HEK293 (cell line): ENCODE data around the gene FTH1.
A peak's percentile ranks its signal among the peaks of the same experiment; 100 is the strongest.
"Not testable (repeated sequence)": the region's sequence is repeated elsewhere in the genome, so short reads cannot be mapped to it uniquely, and the experiment has no call there.

ENCODE experiments used
- CTCF ChIA-PET: fragments of 350-600 bp; formaldehyde crosslinking; extraction: SDS; loops from one replicate; lab custom pipeline; 2021; ENCODE audit warnings: antibody characterized with exemption; lab: Yijun Ruan, JAX
- POLR2A ChIA-PET: fragments of 300-600 bp; formaldehyde crosslinking; extraction: SDS; loops from one replicate; lab custom pipeline; 2020; ENCODE audit warnings: antibody characterized with exemption, inconsistent platforms; lab: Yijun Ruan, JAX
- H3K27ac ChIP-seq: fragments of 200-500 bp; sonication (Bioruptor generic); 2 replicates; pipeline ENCODE4 v1.5.1; 2014; ENCODE audit warnings: low read depth, low read length, control low read depth, inconsistent platforms; ENCODE audit errors: extremely low read depth
- H3K36me3 ChIP-seq, 2 experiments: fragments of 200-500 bp in 1 of 2; sonication (Bioruptor generic) in 1 of 2; 1 replicate in 1 of 2; 2 replicates in 1 of 2; pipeline ENCODE4 v1.5.1; 2014 to 2017; ENCODE audit warnings: inconsistent platforms in 2 of 2, low read length in 2 of 2; ENCODE audit not compliant: control insufficient read depth in 2 of 2, insufficient read depth in 1 of 2
- H3K4me1 ChIP-seq: fragments of 200-500 bp; sonication (Bioruptor generic); 2 replicates; pipeline ENCODE4 v1.5.1; 2014; ENCODE audit warnings: mild to moderate bottlenecking, low read length, inconsistent platforms; ENCODE audit not compliant: control insufficient read depth, insufficient read depth
- H3K4me3 ChIP-seq: 2 replicates; pipeline ENCODE4 v1.5.1; 2011; ENCODE audit warnings: low read depth, mild to moderate bottlenecking, control low read depth, low read length, moderate library complexity
- H3K9me3 ChIP-seq: fragments of 200-500 bp; sonication (Bioruptor generic); 2 replicates; pipeline ENCODE4 v1.5.1; 2014; ENCODE audit warnings: low read depth, low read length, inconsistent platforms; ENCODE audit not compliant: control insufficient read depth, insufficient read depth
- EGR2 ChIP-seq: fragments of 450-650 bp; formaldehyde crosslinking; IDR thresholded peaks from 2 replicates; pipeline ENCODE4 v1.5.1; 2016; ENCODE audit warnings: low read depth, missing biosample characterization, missing genetic modification characterization
- HOXA7 ChIP-seq: sonication (generic); formaldehyde crosslinking; IDR thresholded peaks from 2 replicates; pipeline ENCODE4 v1.8.1; 2022; ENCODE audit warnings: missing genetic modification reagents, borderline replicate concordance
- HOXD13 ChIP-seq: sonication (generic); formaldehyde crosslinking; IDR thresholded peaks from 2 replicates; pipeline ENCODE4 v1.8.0; 2022; ENCODE audit warnings: missing genetic modification reagents, borderline replicate concordance
- KLF9 ChIP-seq: fragments of 450-650 bp; formaldehyde crosslinking; IDR thresholded peaks from 2 replicates; pipeline ENCODE4 v1.5.1; 2016; ENCODE audit warnings: missing biosample characterization, missing genetic modification characterization, low read depth
- OVOL3 ChIP-seq: fragments of 450-650 bp; formaldehyde crosslinking; IDR thresholded peaks from 2 replicates; pipeline ENCODE4 v1.5.1; 2016; ENCODE audit warnings: missing biosample characterization, missing genetic modification characterization
- SETDB1 ChIP-seq: IDR thresholded peaks from one replicate; pipeline ENCODE4 v1.6.1; 2017; ENCODE audit warnings: mild to moderate bottlenecking, low read length, moderate library complexity, mixed read lengths; ENCODE audit not compliant: insufficient read length
- ZFHX2 ChIP-seq: fragments of 450-650 bp; formaldehyde crosslinking; conservative IDR thresholded peaks from 2 replicates; pipeline ENCODE4 v1.5.1; 2016; ENCODE audit warnings: missing biosample characterization, missing genetic modification characterization
- ZNF121 ChIP-seq: fragments of 450-650 bp; formaldehyde crosslinking; IDR thresholded peaks from 2 replicates; pipeline ENCODE4 v1.5.1; 2016; ENCODE audit warnings: missing biosample characterization, missing genetic modification characterization
- ZNF19 ChIP-seq: fragments of 450-650 bp; formaldehyde crosslinking; IDR thresholded peaks from 2 replicates; pipeline ENCODE4; 2016; ENCODE audit warnings: missing biosample characterization, missing genetic modification characterization, low read depth
- ZNF24 ChIP-seq: fragments of 450-650 bp; formaldehyde crosslinking; IDR thresholded peaks from 2 replicates; pipeline ENCODE4 v1.5.1; 2016; ENCODE audit warnings: missing biosample characterization, missing genetic modification characterization
- ZNF426 ChIP-seq: fragments of 450-650 bp; formaldehyde crosslinking; IDR thresholded peaks from 2 replicates; pipeline ENCODE4 v1.5.1; 2017; ENCODE audit warnings: missing biosample characterization, missing genetic modification characterization, mild to moderate bottlenecking, inconsistent platforms, moderate library complexity
- ZNF514 ChIP-seq: fragments of 450-650 bp; formaldehyde crosslinking; IDR thresholded peaks from 2 replicates; pipeline ENCODE4 v1.5.1; 2016; ENCODE audit warnings: missing biosample characterization, missing genetic modification characterization
- ZNF701 ChIP-seq: fragments of 450-650 bp; formaldehyde crosslinking; IDR thresholded peaks from 2 replicates; pipeline ENCODE4 v1.5.1; 2016; ENCODE audit warnings: missing biosample characterization, missing genetic modification characterization
- TF ChIP-seq, protein P1 (sequence below): fragments of 450-650 bp; formaldehyde crosslinking; IDR thresholded peaks from 2 replicates; pipeline ENCODE4 v1.5.1; 2016; ENCODE audit warnings: missing biosample characterization, missing genetic modification characterization
- TF ChIP-seq, protein P2 (sequence below): fragments of 450-650 bp; formaldehyde crosslinking; IDR thresholded peaks from 2 replicates; pipeline ENCODE4 v1.5.1; 2017; ENCODE audit warnings: missing biosample characterization, missing genetic modification characterization
- TF ChIP-seq, protein P3 (sequence below): fragments of 450-650 bp; formaldehyde crosslinking; IDR thresholded peaks from 2 replicates; pipeline ENCODE4 v1.5.0; 2017; ENCODE audit warnings: missing biosample characterization, missing genetic modification characterization, borderline replicate concordance
- TF ChIP-seq, protein P4 (sequence below): fragments of 450-650 bp; formaldehyde crosslinking; IDR thresholded peaks from 2 replicates; pipeline ENCODE4 v1.5.1; 2017; ENCODE audit warnings: missing biosample characterization, missing genetic modification characterization

Gene FTH1

DNA sequence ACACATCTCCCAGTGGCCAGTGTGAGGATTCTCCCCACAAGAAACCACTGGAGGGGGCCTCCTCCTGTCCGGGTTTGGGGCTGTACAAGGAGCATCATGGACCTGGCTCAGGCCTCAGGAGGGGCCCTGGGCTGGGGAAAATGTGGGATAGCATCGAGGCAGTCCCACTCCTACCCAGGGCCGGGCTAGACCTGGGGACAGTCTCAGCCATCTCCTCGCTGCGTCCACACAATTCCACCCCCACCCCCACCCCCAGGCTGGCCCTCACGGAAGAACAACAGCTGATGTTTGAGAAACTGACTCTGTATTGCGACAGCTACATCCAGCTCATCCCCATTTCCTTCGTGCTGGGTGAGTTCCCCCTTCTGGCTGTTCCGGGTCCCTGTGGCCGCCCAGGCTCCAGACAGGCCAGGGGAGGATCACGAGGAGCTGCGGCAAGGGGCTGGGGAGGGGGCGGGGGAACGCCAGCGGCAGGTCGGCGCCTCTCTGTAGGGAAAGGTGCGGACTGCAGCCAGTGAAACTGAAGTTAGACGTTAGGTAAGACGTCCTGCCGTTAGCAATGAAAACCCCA, 12.5 kb downstream of the FTH1 start:
- TF ChIP-seq OVOL3 (tag by site-specific recombination) (no peak), KLF9 (tag by site-specific recombination) (no peak), ZNF701 (tag by site-specific recombination) (no peak), HOXD13 (no peak)
- H3K9me3 ChIP-seq: no peaks in the 10 kb centered on the region
- H3K27ac ChIP-seq: no peak overlapping the region
- no peaks in the 10 kb centered on the region for H3K36me3 ChIP-seq
- H3K4me3 ChIP-seq: no peak overlapping the region
- POLR2A ChIA-PET: interaction anchor here (0.6 to 0.7 kb wide), 2 partner anchors 236 to 350 kb away, joined by 4 read pairs; no protein-coding TSS in a partner anchor
- H3K4me1 ChIP-seq: no peaks in the 10 kb centered on the region; the same call in 1 of the 2 replicates
- CTCF ChIA-PET: interaction anchor here (0.7 kb wide), 2 partner anchors 22 to 127 kb away, joined by 3 to 4 read pairs; no protein-coding TSS in a partner anchor

DNA sequence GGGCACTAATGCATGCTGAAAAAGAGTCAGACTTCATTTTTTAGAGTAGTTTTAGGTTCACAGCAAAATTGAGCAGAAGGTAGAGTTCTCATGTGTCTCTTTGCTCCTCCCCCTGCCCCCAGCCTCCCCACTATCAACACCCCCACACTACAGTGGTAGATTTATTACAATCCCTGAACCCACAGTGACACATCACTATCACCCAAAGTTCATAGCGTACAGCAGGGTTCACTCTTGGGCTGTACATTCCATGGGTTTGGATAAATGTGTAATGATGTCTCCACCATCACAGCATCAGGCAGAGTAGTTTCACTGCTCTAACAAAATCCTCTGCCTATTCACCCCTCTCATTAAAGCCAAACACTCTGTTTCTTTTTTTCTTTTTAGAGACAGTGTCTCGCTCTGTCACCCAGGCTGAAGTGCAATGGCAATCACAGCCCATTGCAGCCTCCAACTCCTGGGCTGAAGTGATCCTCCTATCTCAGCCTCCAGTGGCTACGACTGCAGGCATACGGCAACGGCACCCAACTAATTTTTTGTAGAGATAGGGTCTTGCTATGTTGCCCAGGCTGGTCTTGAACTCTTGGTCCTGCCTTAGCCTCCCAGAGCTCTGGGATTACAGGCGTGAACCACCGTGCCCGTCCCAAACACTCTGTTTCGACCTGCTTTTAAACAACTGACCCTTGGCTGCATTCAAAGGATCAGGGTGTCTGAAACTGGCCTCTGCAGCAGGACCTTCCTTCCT, 13.2 kb downstream of the FTH1 start:
- CTCF ChIA-PET: interaction anchor here (0.7 kb wide), 2 partner anchors 23 to 128 kb away, joined by 3 to 4 read pairs; no protein-coding TSS in a partner anchor
- H3K9me3 ChIP-seq: no peaks in the 10 kb centered on the region
- no peak overlapping the region for H3K27ac ChIP-seq
- TF ChIP-seq ZFHX2 (tag by site-specific recombination) (peak; percentile 40; the same call in 1 of the 2 replicates), EGR2 (tag by site-specific recombination) (peak; percentile 40; the same call in 1 of the 2 replicates), ZNF426 (tag by site-specific recombination) (no peak), ZNF121 (tag by site-specific recombination) (peak; percentile 92)
- TF ChIP-seq, protein P1, sequence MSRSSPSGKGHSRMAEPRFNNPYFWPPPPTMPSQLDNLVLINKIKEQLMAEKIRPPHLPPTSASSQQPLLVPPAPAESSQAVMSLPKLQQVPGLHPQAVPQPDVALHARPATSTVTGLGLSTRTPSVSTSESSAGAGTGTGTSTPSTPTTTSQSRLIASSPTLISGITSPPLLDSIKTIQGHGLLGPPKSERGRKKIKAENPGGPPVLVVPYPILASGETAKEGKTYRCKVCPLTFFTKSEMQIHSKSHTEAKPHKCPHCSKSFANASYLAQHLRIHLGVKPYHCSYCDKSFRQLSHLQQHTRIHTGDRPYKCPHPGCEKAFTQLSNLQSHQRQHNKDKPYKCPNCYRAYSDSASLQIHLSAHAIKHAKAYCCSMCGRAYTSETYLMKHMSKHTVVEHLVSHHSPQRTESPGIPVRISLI (tag by site-specific recombination): no peak
- TF ChIP-seq, all 188 proteins: peak for 3
- H3K4me1 ChIP-seq: peaks cover under 1% of the 10 kb centered on the region; the same call in 1 of the 2 replicates
- H3K36me3 ChIP-seq: no peaks in the 10 kb centered on the region
- POLR2A ChIA-PET: no interaction called here
- no peak overlapping the region for H3K4me3 ChIP-seq

DNA sequence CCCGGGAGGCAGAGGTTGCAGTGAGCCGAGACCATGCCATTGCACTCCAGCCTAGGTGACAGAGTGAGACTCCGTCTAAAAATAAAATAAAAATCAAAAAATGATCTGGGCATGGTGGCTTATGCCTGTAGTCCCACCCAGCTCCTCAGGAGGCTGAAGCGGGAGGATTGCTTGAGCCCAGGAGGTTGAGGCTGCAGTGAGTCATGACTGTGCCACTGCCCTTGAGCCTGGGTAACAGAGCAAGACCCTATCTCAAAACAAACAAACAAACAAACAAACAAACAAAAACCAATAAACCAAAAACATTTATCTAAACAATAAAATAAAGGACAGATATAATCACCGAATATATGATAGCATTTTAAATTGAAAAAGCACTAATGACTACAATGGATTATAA, 13.8 kb downstream of the FTH1 start:
- H3K9me3 ChIP-seq, H3K4me3 ChIP-seq, POLR2A ChIA-PET, H3K27ac ChIP-seq, H3K4me1 ChIP-seq, H3K36me3 ChIP-seq: not testable (repeated sequence)
- CTCF ChIA-PET: interaction anchor here (2.0 kb wide), 1 partner anchor 128 kb away, joined by 7 read pairs; no protein-coding TSS in a partner anchor
- TF ChIP-seq, protein P2, sequence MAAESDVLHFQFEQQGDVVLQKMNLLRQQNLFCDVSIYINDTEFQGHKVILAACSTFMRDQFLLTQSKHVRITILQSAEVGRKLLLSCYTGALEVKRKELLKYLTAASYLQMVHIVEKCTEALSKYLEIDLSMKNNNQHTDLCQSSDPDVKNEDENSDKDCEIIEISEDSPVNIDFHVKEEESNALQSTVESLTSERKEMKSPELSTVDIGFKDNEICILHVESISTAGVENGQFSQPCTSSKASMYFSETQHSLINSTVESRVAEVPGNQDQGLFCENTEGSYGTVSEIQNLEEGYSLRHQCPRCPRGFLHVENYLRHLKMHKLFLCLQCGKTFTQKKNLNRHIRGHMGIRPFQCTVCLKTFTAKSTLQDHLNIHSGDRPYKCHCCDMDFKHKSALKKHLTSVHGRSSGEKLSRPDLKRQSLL: peak; percentile 50; the same call in 1 of the 2 replicates

DNA sequence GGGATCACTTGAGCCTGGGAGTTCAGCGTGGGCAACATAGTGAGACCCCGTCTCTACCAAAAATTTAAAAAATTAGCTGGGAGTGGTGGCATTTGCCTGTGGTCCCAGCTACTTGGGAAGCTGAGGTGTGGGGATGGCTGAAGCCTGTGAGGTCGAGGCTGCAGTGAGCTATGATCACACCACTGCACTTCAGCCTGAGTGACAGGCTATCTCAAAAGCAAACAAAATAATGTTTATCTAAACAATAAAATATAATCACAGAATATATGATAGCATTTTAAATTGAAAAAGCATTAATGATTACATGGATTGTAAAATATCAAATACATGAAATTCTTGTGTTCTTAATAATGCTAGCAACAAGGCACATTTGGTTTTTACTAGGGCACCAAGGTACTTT, 14.6 kb downstream of the FTH1 start:
- Histone ChIP-seq H3K27ac (no peak overlapping the region), H3K4me1 (peaks cover 3% of the 10 kb centered on the region; the same call in 1 of the 2 replicates), H3K9me3 (no peaks in the 10 kb centered on the region), H3K4me3 (no peak overlapping the region), H3K36me3 (no peaks in the 10 kb centered on the region)
- ChIA-PET POLR2A (no interaction called here), CTCF (interaction anchor here (2.0 kb wide), 1 partner anchor 129 kb away, joined by 7 read pairs; no protein-coding TSS in a partner anchor)
- TF ChIP-seq ZNF514 (tag by site-specific recombination): no peak
- TF ChIP-seq, protein P3, sequence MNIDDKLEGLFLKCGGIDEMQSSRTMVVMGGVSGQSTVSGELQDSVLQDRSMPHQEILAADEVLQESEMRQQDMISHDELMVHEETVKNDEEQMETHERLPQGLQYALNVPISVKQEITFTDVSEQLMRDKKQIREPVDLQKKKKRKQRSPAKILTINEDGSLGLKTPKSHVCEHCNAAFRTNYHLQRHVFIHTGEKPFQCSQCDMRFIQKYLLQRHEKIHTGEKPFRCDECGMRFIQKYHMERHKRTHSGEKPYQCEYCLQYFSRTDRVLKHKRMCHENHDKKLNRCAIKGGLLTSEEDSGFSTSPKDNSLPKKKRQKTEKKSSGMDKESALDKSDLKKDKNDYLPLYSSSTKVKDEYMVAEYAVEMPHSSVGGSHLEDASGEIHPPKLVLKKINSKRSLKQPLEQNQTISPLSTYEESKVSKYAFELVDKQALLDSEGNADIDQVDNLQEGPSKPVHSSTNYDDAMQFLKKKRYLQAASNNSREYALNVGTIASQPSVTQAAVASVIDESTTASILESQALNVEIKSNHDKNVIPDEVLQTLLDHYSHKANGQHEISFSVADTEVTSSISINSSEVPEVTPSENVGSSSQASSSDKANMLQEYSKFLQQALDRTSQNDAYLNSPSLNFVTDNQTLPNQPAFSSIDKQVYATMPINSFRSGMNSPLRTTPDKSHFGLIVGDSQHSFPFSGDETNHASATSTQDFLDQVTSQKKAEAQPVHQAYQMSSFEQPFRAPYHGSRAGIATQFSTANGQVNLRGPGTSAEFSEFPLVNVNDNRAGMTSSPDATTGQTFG (tag by site-specific recombination): no peak
- TF ChIP-seq SETDB1: no peak
- TF ChIP-seq ZNF701 (tag by site-specific recombination): no peak
- TF ChIP-seq, protein P4, sequence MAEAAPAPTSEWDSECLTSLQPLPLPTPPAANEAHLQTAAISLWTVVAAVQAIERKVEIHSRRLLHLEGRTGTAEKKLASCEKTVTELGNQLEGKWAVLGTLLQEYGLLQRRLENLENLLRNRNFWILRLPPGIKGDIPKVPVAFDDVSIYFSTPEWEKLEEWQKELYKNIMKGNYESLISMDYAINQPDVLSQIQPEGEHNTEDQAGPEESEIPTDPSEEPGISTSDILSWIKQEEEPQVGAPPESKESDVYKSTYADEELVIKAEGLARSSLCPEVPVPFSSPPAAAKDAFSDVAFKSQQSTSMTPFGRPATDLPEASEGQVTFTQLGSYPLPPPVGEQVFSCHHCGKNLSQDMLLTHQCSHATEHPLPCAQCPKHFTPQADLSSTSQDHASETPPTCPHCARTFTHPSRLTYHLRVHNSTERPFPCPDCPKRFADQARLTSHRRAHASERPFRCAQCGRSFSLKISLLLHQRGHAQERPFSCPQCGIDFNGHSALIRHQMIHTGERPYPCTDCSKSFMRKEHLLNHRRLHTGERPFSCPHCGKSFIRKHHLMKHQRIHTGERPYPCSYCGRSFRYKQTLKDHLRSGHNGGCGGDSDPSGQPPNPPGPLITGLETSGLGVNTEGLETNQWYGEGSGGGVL: no peak
- TF ChIP-seq HOXA7 (CRISPR knock-in tag): no peak
- TF ChIP-seq ZNF24 (tag by site-specific recombination): no peak
- no peak for TF ChIP-seq ZNF19 (tag by site-specific recombination)
